ENCODE data around the gene CPNE4.

The CPNE4 gene

GRCh38 chr3:131568460-131568859 lies 466.4 kb downstream of the CPNE4 start:
- DNase-seq: no peak

- DNase-seq: no peak
Measured at GRCh38 chr3:131564812-131565211, 470.0 kb downstream of the CPNE4 start.

GRCh38 chr3:131561511-131561910 lies 473.3 kb downstream of the CPNE4 start:
- DNase-seq: no peak

- DNase-seq: no peak
Measured at GRCh38 chr3:131560795-131561194, 474.0 kb downstream of the CPNE4 start.

- no peak for DNase-seq
Measured at GRCh38 chr3:131555456-131555855, 479.4 kb downstream of the CPNE4 start.

- no peak for DNase-seq
Measured at GRCh38 chr3:131553495-131554247, 481.1 kb downstream of the CPNE4 start.

- no peak for DNase-seq
Measured at GRCh38 chr3:131551761-131552160, 483.1 kb downstream of the CPNE4 start.

GRCh38 chr3:131550562-131551465 lies 484.0 kb downstream of the CPNE4 start:
- no peak for DNase-seq

GRCh38 chr3:131549340-131549739 lies 485.5 kb downstream of the CPNE4 start:
- DNase-seq: no peak

- DNase-seq: no peak
Measured at GRCh38 chr3:131547585-131547984, 487.2 kb downstream of the CPNE4 start.

- DNase-seq: no peak
Measured at GRCh38 chr3:131546441-131546840, 488.4 kb downstream of the CPNE4 start.

- DNase-seq: no peak
Measured at GRCh38 chr3:131544557-131544956, 490.3 kb downstream of the CPNE4 start.

- no peak for DNase-seq
Measured at GRCh38 chr3:131543714-131544113, 491.1 kb downstream of the CPNE4 start.

GRCh38 chr3:131541288-131541687 lies 493.5 kb downstream of the CPNE4 start:
- DNase-seq: no peak

GRCh38 chr3:131540821-131541220 lies 494.0 kb downstream of the CPNE4 start:
- DNase-seq: no peak

- DNase-seq: no peak
Measured at GRCh38 chr3:131540143-131540542, 494.7 kb downstream of the CPNE4 start.

- DNase-seq: no peak
Measured at GRCh38 chr3:131538968-131539367, 495.8 kb downstream of the CPNE4 start.

GRCh38 chr3:131537531-131537930 lies 497.3 kb downstream of the CPNE4 start:
- no peak for DNase-seq

- DNase-seq: no peak
Measured at GRCh38 chr3:131535596-131535995, 499.2 kb downstream of the CPNE4 start.

- no peak for DNase-seq
Measured at GRCh38 chr3:131535131-131535530, 499.7 kb downstream of the CPNE4 start.

GRCh38 chr3:131532645-131533044 lies 502.2 kb downstream of the CPNE4 start:
- DNase-seq: no peak

- no peak for DNase-seq
Measured at GRCh38 chr3:131530843-131531242, 504.0 kb downstream of the CPNE4 start.

GRCh38 chr3:131530388-131530787 lies 504.4 kb downstream of the CPNE4 start:
- DNase-seq: no peak

GRCh38 chr3:131526801-131527347 lies 507.9 kb downstream of the CPNE4 start:
- no peak for DNase-seq
